H9 (cell line): ENCODE results near the gene GIPC3. TPM values are rescaled to one million over a fixed set of nuclear protein-coding genes. Genes with fewer than 3 reads are reported as not detected.

ENCODE experiments used
- DNase-seq: peaks from one replicate; pipeline ENCODE4 v3.0.0-alpha.2; 2017
- H2AFZ ChIP-seq: one replicate; pipeline ENCODE4 v1.6.1; 2013; ENCODE audit warnings: mild to moderate bottlenecking, low read length, control low read depth, moderate library complexity
- H2AK5ac ChIP-seq: 2 replicates; pipeline ENCODE4 v1.6.1; 2013; ENCODE audit warnings: low read length, control low read depth, mixed read lengths; ENCODE audit not compliant: insufficient read length
- H2BK120ac ChIP-seq: one replicate; pipeline ENCODE4 v1.6.1; 2013; ENCODE audit warnings: low read depth, mild to moderate bottlenecking, low read length, control low read depth, inconsistent platforms; ENCODE audit not compliant: poor library complexity, severe bottlenecking
- H2BK12ac ChIP-seq: 2 replicates; pipeline ENCODE4 v1.6.1; 2013; ENCODE audit warnings: low read length, control low read depth, mixed read lengths, low read depth; ENCODE audit not compliant: insufficient read length
- H2BK15ac ChIP-seq: 2 replicates; pipeline ENCODE4 v1.6.1; 2013; ENCODE audit warnings: low read depth, low read length, control low read depth
- H2BK20ac ChIP-seq: one replicate; pipeline ENCODE4 v1.6.1; 2013; ENCODE audit warnings: low read depth, mild to moderate bottlenecking, low read length, control low read depth, inconsistent platforms; ENCODE audit not compliant: poor library complexity, severe bottlenecking
- H2BK5ac ChIP-seq: 2 replicates; pipeline ENCODE4 v1.6.1; 2013; ENCODE audit warnings: low read length, control low read depth, mixed read lengths; ENCODE audit not compliant: insufficient read length
- H3K14ac ChIP-seq: 2 replicates; pipeline ENCODE4 v1.6.1; 2013; ENCODE audit warnings: low read length, control low read depth; ENCODE audit not compliant: insufficient read depth
- H3K18ac ChIP-seq: 2 replicates; pipeline ENCODE4 v1.6.1; 2013; ENCODE audit warnings: low read depth, mild to moderate bottlenecking, mixed read lengths, low read length, control low read depth; ENCODE audit not compliant: insufficient read length
- H3K23ac ChIP-seq: 2 replicates; pipeline ENCODE4 v1.6.1; 2013; ENCODE audit warnings: low read length, control low read depth, mixed read lengths, low read depth; ENCODE audit not compliant: insufficient read length
- H3K23me2 ChIP-seq: 2 replicates; pipeline ENCODE4 v1.6.1; 2013; ENCODE audit warnings: low read depth, mild to moderate bottlenecking, mixed read lengths, low read length, control low read depth; ENCODE audit not compliant: insufficient read length, poor library complexity, severe bottlenecking
- H3K27ac ChIP-seq: 2 replicates; pipeline ENCODE4 v1.5.1; 2013; ENCODE audit warnings: low read length, control low read depth, mixed read lengths, low read depth; ENCODE audit not compliant: insufficient read length
- H3K27me3 ChIP-seq: 2 replicates; pipeline ENCODE4 v1.6.1; 2013; ENCODE audit warnings: low read length, control low read depth, inconsistent platforms; ENCODE audit not compliant: insufficient read depth
- H3K4ac ChIP-seq: 2 replicates; pipeline ENCODE4 v1.6.1; 2013; ENCODE audit warnings: low read depth, mild to moderate bottlenecking, control low read depth, inconsistent platforms, low read length, moderate library complexity
- H3K4me1 ChIP-seq: 2 replicates; pipeline ENCODE4 v1.6.1; 2013; ENCODE audit warnings: low read length, control low read depth, inconsistent platforms; ENCODE audit not compliant: insufficient read depth
- H3K4me2 ChIP-seq: 2 replicates; pipeline ENCODE4 v1.6.1; 2013; ENCODE audit warnings: low read length, control low read depth, mixed read lengths; ENCODE audit not compliant: insufficient read length, insufficient read depth
- H3K56ac ChIP-seq: 2 replicates; pipeline ENCODE4 v1.6.1; 2013; ENCODE audit warnings: low read depth, mild to moderate bottlenecking, mixed read lengths, low read length, control low read depth; ENCODE audit not compliant: insufficient read length
- H3K79me1 ChIP-seq: 2 replicates; pipeline ENCODE4 v1.6.1; 2013; ENCODE audit warnings: low read depth, mild to moderate bottlenecking, moderate library complexity, low read length, control low read depth, inconsistent platforms; ENCODE audit not compliant: insufficient read depth, poor library complexity, severe bottlenecking
- H3K79me2 ChIP-seq: 2 replicates; pipeline ENCODE4 v1.6.1; 2013; ENCODE audit warnings: low read length, control low read depth, inconsistent platforms; ENCODE audit not compliant: insufficient read depth
- H3K9ac ChIP-seq: 2 replicates; pipeline ENCODE4 v1.6.1; 2013; ENCODE audit warnings: low read length, control low read depth, mixed read lengths; ENCODE audit not compliant: insufficient read length; ENCODE audit errors: extremely low read depth
- H3K9me3 ChIP-seq: one replicate; pipeline ENCODE4 v1.6.1; 2013; ENCODE audit warnings: low read depth, low read length, inconsistent platforms; ENCODE audit not compliant: control insufficient read depth
- H3T11ph ChIP-seq: one replicate; pipeline ENCODE4 v1.6.1; 2013; ENCODE audit warnings: mild to moderate bottlenecking, low read length, control low read depth, inconsistent platforms
- H4K20me1 ChIP-seq: one replicate; pipeline ENCODE4 v1.6.1; 2013; ENCODE audit not compliant: control insufficient read depth, insufficient read length, insufficient read depth
- H4K5ac ChIP-seq: 2 replicates; pipeline ENCODE4 v1.6.1; 2013; ENCODE audit warnings: low read depth, mild to moderate bottlenecking, mixed read lengths, low read length, control low read depth; ENCODE audit not compliant: insufficient read length
- H4K8ac ChIP-seq: replicated peaks from 2 replicates; pipeline ENCODE4 v1.6.1; 2013; ENCODE audit warnings: low read length, control low read depth, mixed read lengths, low read depth; ENCODE audit not compliant: insufficient read length
- H4K91ac ChIP-seq: 2 replicates; pipeline ENCODE4 v1.6.1; 2013; ENCODE audit warnings: low read depth, mild to moderate bottlenecking, moderate library complexity, mixed read lengths, low read length, control low read depth; ENCODE audit not compliant: insufficient read length
- H3K27ac Mint-ChIP-seq, 3 experiments: 2 replicates in 2 of 3; 3 replicates in 1 of 3; pipeline ENCODE4 v1.8.0; 2020 to 2021; ENCODE audit warnings: mixed read lengths in 3 of 3, mild to moderate bottlenecking in 1 of 3, moderate library complexity in 1 of 3
- H3K27me3 Mint-ChIP-seq: 2 replicates; pipeline ENCODE4 v1.8.0; 2021; ENCODE audit warnings: low read depth, mild to moderate bottlenecking, moderate library complexity, mixed read lengths
- H3K36me3 Mint-ChIP-seq, 3 experiments: 2 replicates in 2 of 3; 3 replicates in 1 of 3; pipeline ENCODE4 v1.8.0; 2020 to 2021; ENCODE audit warnings: low read depth in 3 of 3, mixed read lengths in 3 of 3; ENCODE audit not compliant: insufficient read depth in 1 of 3
- H3K4me1 Mint-ChIP-seq, 2 experiments: 2 replicates each; pipeline ENCODE4 v1.8.0; 2020; ENCODE audit warnings: mixed read lengths in 2 of 2
- H3K4me3 Mint-ChIP-seq, 2 experiments: 2 replicates in 1 of 2; 3 replicates in 1 of 2; pipeline ENCODE4 v1.8.0; 2020 to 2021; ENCODE audit warnings: mild to moderate bottlenecking in 2 of 2, mixed read lengths in 2 of 2, moderate library complexity in 1 of 2
- H3K9me3 Mint-ChIP-seq, 2 experiments: 2 replicates in 1 of 2; 3 replicates in 1 of 2; pipeline ENCODE4 v1.8.0; 2020; ENCODE audit warnings: mild to moderate bottlenecking in 2 of 2, mixed read lengths in 2 of 2, moderate library complexity in 1 of 2
- WGBS: extraction: QIAGEN DNeasy Blood & Tissue Kit; methylation state at CpG from one replicate; pipeline ENCODE4 v1.1.7; 2013; ENCODE audit warnings: missing lambda C conversion rate, low lambda C conversion rate, mixed read lengths; ENCODE audit not compliant: insufficient read length; ENCODE audit errors: extremely low coverage; 5-methylcytosine and 5-hydroxymethylcytosine counted together
- total RNA-seq: library from RNA; stranded (reverse); gene quantifications from 2 replicates; pipeline ENCODE4 v1.2.1, GENCODE V29; 2021
- TF ChIP-seq, protein P1 (sequence below): fragments of 200-600 bp; sonication (generic); conservative IDR thresholded peaks from 3 replicates; pipeline ENCODE4 v1.8.0; 2021; ENCODE audit warnings: antibody characterized with exemption, mild to moderate bottlenecking

The GIPC3 gene
- total RNA-seq, 1 experiment from 2014 or later, result 1.6 TPM

DNA sequence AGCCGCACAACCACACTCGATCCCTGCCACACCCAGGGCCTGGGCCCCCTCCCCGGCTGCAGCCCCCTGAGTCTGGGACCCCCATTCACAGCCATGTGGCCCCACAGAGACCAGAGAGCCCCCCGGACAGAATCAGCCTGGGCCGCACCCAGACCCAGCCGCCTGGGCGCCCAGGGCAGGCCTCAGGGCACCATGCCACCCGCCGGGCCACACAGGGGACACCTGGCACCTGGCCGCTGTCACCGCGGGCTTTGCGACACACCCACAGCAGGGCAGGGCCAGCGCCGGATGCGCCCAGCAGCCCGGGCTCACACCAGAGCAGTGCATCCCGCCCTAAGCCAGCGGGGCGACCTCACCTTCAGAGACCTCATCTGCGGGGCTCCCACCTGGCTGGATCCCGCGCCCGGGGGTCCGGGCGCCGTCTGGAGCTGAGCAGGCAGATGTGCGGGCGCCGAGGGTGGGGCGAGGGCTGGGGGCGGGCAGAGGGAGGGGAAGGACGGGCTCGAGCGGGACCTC lies 21.0 kb downstream of the GIPC3 start:
- Histone ChIP-seq H2BK15ac (no peak overlapping the region), H2BK12ac (no peak overlapping the region), H2BK120ac (no peak overlapping the region), H3K23me2 (peaks cover 2% of the 10 kb centered on the region), H4K8ac (no peak overlapping the region), H3K9ac (no peak overlapping the region), H3K79me2 (no peaks in the 10 kb centered on the region), H3K27me3 (peaks cover 5% of the 10 kb centered on the region; the same call in 1 of the 2 replicates), H2BK20ac (no peak overlapping the region), H2AK5ac (no peak overlapping the region), H4K5ac (no peak overlapping the region), H3K9me3 (no peaks in the 10 kb centered on the region), H2BK5ac (no peak overlapping the region), H3K4ac (no peak overlapping the region), H3K56ac (no peak overlapping the region), H4K91ac (no peak overlapping the region), H3K23ac (no peak overlapping the region), H3K27ac (no peak overlapping the region), H4K20me1 (no peaks in the 10 kb centered on the region), H3T11ph (no peak overlapping the region), H3K4me2 (peak overlapping the region; percentile 56), H3K4me1 (no peaks in the 10 kb centered on the region; the same call in 1 of the 2 replicates), H3K79me1 (no peaks in the 10 kb centered on the region), H3K18ac (no peak overlapping the region), H2AFZ (no peak overlapping the region), H3K14ac (no peak overlapping the region)
- Mint-ChIP-seq H3K27ac (no peak overlapping the region), H3K36me3 (peaks cover 3 to 6% (median 3%) of the 10 kb centered on the region in 3 experiments; a peak in 5 of 7 replicates), H3K4me1 (peaks cover 12% of the 10 kb centered on the region in 2 experiments), H3K9me3 (peaks cover 0 to 4% of the 10 kb centered on the region in 2 experiments; a peak in 1 of 5 replicates), H3K27me3 (peaks cover 4% of the 10 kb centered on the region), H3K4me3 (peak overlapping the region; percentile 38 to 67)
- TF ChIP-seq, protein P1, sequence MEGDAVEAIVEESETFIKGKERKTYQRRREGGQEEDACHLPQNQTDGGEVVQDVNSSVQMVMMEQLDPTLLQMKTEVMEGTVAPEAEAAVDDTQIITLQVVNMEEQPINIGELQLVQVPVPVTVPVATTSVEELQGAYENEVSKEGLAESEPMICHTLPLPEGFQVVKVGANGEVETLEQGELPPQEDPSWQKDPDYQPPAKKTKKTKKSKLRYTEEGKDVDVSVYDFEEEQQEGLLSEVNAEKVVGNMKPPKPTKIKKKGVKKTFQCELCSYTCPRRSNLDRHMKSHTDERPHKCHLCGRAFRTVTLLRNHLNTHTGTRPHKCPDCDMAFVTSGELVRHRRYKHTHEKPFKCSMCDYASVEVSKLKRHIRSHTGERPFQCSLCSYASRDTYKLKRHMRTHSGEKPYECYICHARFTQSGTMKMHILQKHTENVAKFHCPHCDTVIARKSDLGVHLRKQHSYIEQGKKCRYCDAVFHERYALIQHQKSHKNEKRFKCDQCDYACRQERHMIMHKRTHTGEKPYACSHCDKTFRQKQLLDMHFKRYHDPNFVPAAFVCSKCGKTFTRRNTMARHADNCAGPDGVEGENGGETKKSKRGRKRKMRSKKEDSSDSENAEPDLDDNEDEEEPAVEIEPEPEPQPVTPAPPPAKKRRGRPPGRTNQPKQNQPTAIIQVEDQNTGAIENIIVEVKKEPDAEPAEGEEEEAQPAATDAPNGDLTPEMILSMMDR, result no peak
- WGBS, result no CpG with 5 or more reads among the region's 35 CpGs
- peak; percentile 64 for DNase-seq
